ENCODE results near the gene ABCG4.
"Not testable (repeated sequence)": the region's sequence is repeated elsewhere in the genome, so short reads cannot be mapped to it uniquely, and the experiment has no call there.

The ABCG4 gene

GRCh38 chr11:119149018-119149785 lies at the start of gene ABCG4:
Gene ABCG4 (plus strand): TSS chr11:119149052. CDS start chr11:119149966, 914 bp downstream.
- Mint-ChIP-seq H3K36me3 (ENCODE audit: insufficient read depth) (no peaks in the 10 kb centered on the region), H3K27me3 (peaks cover 57% of the 10 kb centered on the region), H3K4me3 (peak within 1 kb of the TSS; percentile 53), H3K9me3 (no peaks in the 10 kb centered on the region), H3K4me1 (peaks cover 11% of the 10 kb centered on the region), H3K27ac (ENCODE audit: low read depth) (no peak within 1 kb of the TSS)
- ATAC-seq (replicated peaks; ENCODE audit: extremely low read depth, poor library complexity, severe bottlenecking) (no peak), DNase-seq (ENCODE audit: low spot score in 2 of 2) (no peak)

- ATAC-seq (replicated peaks; ENCODE audit: extremely low read depth, poor library complexity, severe bottlenecking) (no peak), DNase-seq (ENCODE audit: low spot score in 2 of 2) (no peak)
- Mint-ChIP-seq H3K27me3 (no peaks in the 10 kb centered on the region), H3K9me3 (no peaks in the 10 kb centered on the region), H3K4me1 (peaks cover 36% of the 10 kb centered on the region), H3K4me3 (peak overlapping the region; percentile 89), H3K27ac (ENCODE audit: low read depth) (no peak overlapping the region), H3K36me3 (ENCODE audit: insufficient read depth) (peaks cover 30% of the 10 kb centered on the region)
Observed at GRCh38 chr11:119099711-119100110, 49.1 kb upstream of the ABCG4 start.

DNA sequence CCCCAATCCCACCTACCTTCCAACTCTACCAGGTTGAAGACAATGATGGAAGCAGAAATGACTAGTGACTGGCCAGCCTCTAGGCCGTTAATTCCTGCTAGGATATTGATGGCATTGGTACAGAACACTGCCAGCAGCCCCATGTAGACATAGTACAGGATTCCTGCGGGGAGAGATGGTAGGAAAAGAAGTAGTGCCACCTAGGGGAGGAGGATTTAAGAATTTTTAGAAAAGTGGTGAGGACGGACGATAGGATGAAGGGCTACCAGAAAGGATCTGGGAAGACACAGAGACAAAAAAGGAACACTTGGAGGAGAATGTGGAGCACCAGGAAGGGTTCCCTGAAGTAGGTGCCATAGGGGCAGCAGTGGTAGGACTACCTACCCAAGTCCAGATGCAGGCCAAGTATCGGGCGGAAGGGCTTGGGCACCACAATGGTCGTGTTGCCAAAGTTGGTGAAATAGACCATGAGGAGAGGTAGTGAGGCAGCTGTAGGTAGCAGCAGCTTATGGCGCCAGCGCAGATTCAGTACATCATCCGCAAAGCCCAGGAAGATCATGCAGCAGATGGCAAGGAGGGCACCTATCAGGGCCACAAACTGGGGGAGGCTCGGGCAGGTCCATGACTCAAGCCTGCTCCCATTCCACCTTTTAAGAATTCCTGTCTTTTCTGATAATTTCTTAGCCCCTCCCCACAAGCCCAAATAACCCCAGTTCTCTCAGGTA lies 48.4 kb upstream of the ABCG4 start:
- no peak for DNase-seq (ENCODE audit: low spot score in 2 of 2)
- ATAC-seq (replicated peaks; ENCODE audit: extremely low read depth, poor library complexity, severe bottlenecking): no peak
- peak overlapping the region; percentile 89 for H3K4me3 Mint-ChIP-seq
- H3K27me3 Mint-ChIP-seq: no peaks in the 10 kb centered on the region
- H3K9me3 Mint-ChIP-seq: no peaks in the 10 kb centered on the region
- peaks cover 23% of the 10 kb centered on the region for H3K36me3 Mint-ChIP-seq (ENCODE audit: insufficient read depth)
- H3K27ac Mint-ChIP-seq (ENCODE audit: low read depth): peak overlapping the region; percentile 8
- H3K4me1 Mint-ChIP-seq: peaks cover 31% of the 10 kb centered on the region

DNA sequence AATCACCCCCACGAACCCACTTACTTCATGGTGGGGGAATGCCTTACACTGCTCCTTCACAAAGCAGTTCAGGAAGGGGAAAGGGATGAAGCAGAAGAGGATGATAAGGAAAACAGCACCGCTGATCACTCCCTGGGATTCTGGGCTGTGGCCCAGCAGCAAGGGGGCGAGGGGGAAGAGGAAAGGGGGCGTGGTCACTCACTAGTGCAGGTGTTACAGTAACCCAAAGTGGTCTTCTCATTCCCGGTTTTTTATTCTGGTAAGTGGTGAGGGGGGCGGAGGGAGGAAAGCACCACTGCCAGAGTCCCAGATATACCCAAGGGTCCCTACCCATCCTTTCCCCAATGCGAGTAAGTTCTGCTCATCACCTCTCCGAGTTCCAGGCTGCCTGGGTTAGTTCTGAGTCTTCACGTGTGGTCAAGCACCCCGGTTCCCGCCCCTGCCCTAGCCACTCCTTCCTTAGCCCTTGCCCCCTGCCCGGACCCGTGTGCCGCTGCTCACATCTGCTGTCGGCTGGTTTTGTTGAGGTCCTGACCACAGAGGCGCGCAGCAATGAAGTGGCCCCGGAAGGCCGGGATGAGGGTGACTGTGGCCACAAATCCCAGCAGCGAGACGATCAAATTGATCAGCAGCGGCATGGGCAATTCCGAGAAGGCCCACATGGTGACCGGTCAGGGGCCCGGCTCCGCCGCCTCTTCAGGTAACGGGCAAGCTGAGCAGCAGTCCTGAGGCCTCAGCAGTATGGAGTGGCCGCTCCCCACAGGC lies 47.7 kb upstream of the ABCG4 start:
- ATAC-seq (replicated peaks; ENCODE audit: extremely low read depth, poor library complexity, severe bottlenecking): peak; percentile 2

GRCh38 chr11:119101759-119102423 lies 47.0 kb upstream of the ABCG4 start, which contains the start of gene DPAGT1:
Gene DPAGT1 (minus strand): TSS chr11:119101853. CDS start chr11:119101655, 198 bp downstream.
- ATAC-seq (replicated peaks; ENCODE audit: extremely low read depth, poor library complexity, severe bottlenecking): peak; percentile 91
- H3K4me1 Mint-ChIP-seq: peaks cover 30% of the 10 kb centered on the region
- H3K27ac Mint-ChIP-seq (ENCODE audit: low read depth): peak within 1 kb of the TSS; percentile 94
- H3K4me3 Mint-ChIP-seq: peak within 1 kb of the TSS; percentile 89
- H3K27me3 Mint-ChIP-seq: no peaks in the 10 kb centered on the region
- H3K36me3 Mint-ChIP-seq (ENCODE audit: insufficient read depth): peaks cover 18% of the 10 kb centered on the region
- DNase-seq (ENCODE audit: low spot score in 2 of 2): peak; percentile 68 to 76
- no peaks in the 10 kb centered on the region for H3K9me3 Mint-ChIP-seq

More for the DNA sequence above, 47.7 kb upstream of the ABCG4 start:
- DNase-seq (ENCODE audit: low spot score in 2 of 2): no peak
- peak overlapping the region; percentile 94 for H3K27ac Mint-ChIP-seq (ENCODE audit: low read depth)
- no peaks in the 10 kb centered on the region for H3K27me3 Mint-ChIP-seq
- H3K9me3 Mint-ChIP-seq: no peaks in the 10 kb centered on the region
- peaks cover 28% of the 10 kb centered on the region for H3K4me1 Mint-ChIP-seq
- peaks cover 17% of the 10 kb centered on the region for H3K36me3 Mint-ChIP-seq (ENCODE audit: insufficient read depth)
- peak overlapping the region; percentile 89 for H3K4me3 Mint-ChIP-seq

DNA sequence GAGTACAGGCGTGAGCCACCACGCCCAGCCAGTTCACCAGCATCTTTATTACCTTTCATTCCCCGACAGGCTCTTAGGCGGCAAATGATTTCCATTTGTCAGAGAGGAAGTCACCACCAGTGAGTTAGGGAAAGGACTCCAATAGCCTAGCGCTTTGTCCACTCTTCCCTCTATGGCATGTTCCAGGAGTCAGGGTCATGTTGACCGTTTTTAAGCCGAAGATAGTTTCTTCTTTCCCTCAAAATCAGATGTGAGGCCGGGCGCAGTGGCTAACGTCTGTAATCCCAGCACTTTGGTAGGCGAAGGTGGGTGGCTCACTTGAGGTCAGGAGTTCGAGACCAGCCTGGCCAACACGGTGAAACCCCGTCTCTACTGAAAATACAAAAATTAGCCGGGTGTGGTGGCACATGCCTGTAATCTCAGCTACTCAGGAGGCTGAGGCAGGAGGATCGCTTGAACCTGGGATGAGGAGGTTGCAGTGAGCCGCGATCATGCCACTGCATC lies 45.6 kb upstream of the ABCG4 start:
- not testable (repeated sequence) for H3K9me3 Mint-ChIP-seq; DNase-seq (ENCODE audit: low spot score in 2 of 2); H3K27ac Mint-ChIP-seq (ENCODE audit: low read depth); ATAC-seq (replicated peaks; ENCODE audit: extremely low read depth, poor library complexity, severe bottlenecking); H3K27me3 Mint-ChIP-seq
- Mint-ChIP-seq H3K4me3 (peak overlapping the region; percentile 89), H3K4me1 (peaks cover 35% of the 10 kb centered on the region), H3K36me3 (ENCODE audit: insufficient read depth) (peaks cover 18% of the 10 kb centered on the region)

DNA sequence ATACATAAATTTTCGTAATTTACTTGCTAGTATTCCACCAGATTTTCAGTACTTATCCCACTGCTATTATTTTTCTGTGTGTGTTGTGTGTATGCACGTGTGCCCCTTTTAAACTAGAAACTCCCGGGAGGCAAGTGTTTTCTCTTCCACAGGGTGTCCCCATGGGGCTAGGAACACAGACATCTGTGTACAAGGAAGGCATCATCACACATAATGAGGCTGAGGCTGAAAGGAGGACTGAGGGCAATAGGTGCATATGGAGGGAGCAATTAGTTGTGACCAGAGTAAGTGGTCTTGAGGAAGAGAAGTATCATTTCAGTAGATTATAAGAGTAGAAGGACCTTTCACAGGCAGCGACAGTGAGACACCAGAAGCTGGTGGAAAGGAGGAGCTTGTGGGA lies 45.1 kb upstream of the ABCG4 start:
- Mint-ChIP-seq H3K27me3 (no peaks in the 10 kb centered on the region), H3K27ac (ENCODE audit: low read depth) (no peak overlapping the region), H3K4me1 (peaks cover 37% of the 10 kb centered on the region), H3K4me3 (no peak overlapping the region), H3K36me3 (ENCODE audit: insufficient read depth) (peaks cover 16% of the 10 kb centered on the region), H3K9me3 (no peaks in the 10 kb centered on the region)
- DNase-seq (ENCODE audit: low spot score in 2 of 2) (no peak), ATAC-seq (replicated peaks; ENCODE audit: extremely low read depth, poor library complexity, severe bottlenecking) (no peak)

DNA sequence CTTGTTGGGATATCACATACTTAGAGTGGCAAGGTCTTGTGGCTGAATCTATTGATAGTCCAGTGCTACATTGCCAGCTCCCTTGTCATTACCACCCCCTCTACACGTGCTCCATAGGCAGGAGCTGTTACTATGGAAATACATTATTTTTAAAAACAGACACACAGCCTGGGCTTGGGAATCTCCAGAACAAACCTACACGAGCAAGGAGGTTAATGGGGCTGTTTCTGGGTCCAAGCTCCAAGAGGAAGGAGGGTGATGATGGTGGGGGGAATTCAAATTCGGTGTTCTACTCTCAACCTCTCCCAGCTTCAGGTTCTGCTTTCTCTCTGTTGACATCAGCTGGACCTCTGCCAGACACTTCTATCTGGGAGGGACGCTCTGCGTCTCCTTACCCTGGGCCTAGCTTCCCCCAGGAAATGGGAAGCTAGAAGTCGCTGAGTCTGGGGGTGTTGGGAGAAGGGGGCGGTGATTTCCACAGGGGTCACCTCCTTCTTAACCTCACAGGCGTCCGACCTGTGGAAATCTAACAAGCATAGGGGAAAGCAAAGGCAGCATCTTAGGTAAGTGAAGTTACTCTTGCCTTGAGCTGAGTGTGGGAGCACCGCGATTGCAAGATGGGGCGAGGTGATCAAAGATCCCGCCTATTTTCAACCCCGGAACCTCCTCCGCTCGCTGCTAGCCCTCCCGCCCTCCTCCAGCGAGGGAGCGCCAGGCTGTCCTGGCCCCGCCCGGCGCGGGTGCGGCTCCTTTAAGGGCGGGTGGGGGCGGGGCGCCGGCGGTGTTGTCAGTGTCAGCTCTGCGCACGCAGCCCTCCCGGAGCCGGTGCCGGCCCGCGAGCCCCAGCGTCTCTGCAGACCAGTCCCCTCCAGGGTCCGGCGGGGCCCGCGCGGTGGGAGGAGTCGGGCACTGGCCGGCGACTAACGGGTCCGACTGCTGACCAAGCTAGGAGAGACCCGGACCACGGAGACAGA lies 42.0 kb upstream of the ABCG4 start, which contains the start of gene C2CD2L:
Gene C2CD2L, plus strand, starts transcription at position 781 of the 974 bp plus-strand sequence. CDS start 398 bp downstream, outside the sequence.
- peak; percentile 64 to 74 for DNase-seq (ENCODE audit: low spot score in 2 of 2)
- ATAC-seq (replicated peaks; ENCODE audit: extremely low read depth, poor library complexity, severe bottlenecking): peak; percentile 86
- Mint-ChIP-seq H3K4me1 (peaks cover 42% of the 10 kb centered on the region), H3K4me3 (peak within 1 kb of the TSS; percentile 90), H3K27ac (ENCODE audit: low read depth) (peak within 1 kb of the TSS; percentile 73), H3K36me3 (ENCODE audit: insufficient read depth) (peaks cover 23% of the 10 kb centered on the region), H3K9me3 (no peaks in the 10 kb centered on the region), H3K27me3 (no peaks in the 10 kb centered on the region)

GRCh38 chr11:119107538-119108145 lies 41.2 kb upstream of the ABCG4 start:
- H3K4me1 Mint-ChIP-seq: peaks cover 42% of the 10 kb centered on the region

DNA sequence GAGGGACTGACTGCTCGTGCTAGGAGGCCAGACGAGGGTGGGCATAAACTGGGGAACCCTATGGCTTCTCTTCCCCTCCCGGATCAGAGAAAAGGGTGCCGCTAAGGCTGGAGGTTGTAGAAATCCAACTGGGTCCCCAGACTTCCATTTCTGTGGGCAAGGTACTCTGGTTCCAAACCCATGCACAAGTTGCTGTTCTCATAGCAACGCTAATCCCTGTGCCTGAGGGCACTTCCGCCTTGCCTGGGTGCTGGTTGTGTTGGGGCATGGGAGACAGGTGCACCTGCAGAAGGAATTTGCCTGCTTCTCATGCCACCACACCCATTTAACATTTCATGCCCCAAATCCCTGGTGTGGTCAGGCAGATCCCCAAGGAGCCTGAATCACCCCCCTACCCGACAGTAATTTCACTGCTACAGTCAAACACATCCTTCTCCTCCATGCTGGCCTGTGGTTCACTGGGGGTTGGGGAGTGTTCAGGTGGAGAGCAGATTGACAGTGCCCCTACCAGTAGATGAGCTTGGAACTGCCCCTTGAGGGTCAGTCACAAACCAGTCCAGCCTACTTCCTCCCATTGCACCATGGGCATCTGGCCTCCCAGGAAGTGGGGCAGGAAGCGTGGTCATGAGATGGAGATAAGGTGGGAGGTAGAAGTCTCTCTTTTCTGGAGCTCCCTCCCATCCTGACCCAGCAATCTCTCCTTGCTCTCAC lies 40.6 kb upstream of the ABCG4 start:
- DNase-seq (ENCODE audit: low spot score in 2 of 2) (no peak), ATAC-seq (replicated peaks; ENCODE audit: extremely low read depth, poor library complexity, severe bottlenecking) (peak; percentile 38)
- no peaks in the 10 kb centered on the region for H3K9me3 Mint-ChIP-seq
- H3K27ac Mint-ChIP-seq (ENCODE audit: low read depth): peak overlapping the region; percentile 73
- peak overlapping the region; percentile 90 for H3K4me3 Mint-ChIP-seq
- H3K4me1 Mint-ChIP-seq: peaks cover 42% of the 10 kb centered on the region
- peaks cover 18% of the 10 kb centered on the region for H3K36me3 Mint-ChIP-seq (ENCODE audit: insufficient read depth)
- H3K27me3 Mint-ChIP-seq: no peaks in the 10 kb centered on the region

More at GRCh38 chr11:119107538-119108145, 41.2 kb upstream of the ABCG4 start:
- Mint-ChIP-seq H3K9me3 (no peaks in the 10 kb centered on the region), H3K4me3 (peak overlapping the region; percentile 90), H3K36me3 (ENCODE audit: insufficient read depth) (peaks cover 17% of the 10 kb centered on the region), H3K27ac (ENCODE audit: low read depth) (peak overlapping the region; percentile 73), H3K27me3 (no peaks in the 10 kb centered on the region)
- peak; percentile 20 for ATAC-seq (replicated peaks; ENCODE audit: extremely low read depth, poor library complexity, severe bottlenecking)
- no peak for DNase-seq (ENCODE audit: low spot score in 2 of 2)

All from central memory CD8-positive, alpha-beta T cell (primary cell).